Spleen (tissue), 11 donors: ENCODE measurements around the gene SLC7A5. TPM values are rescaled to one million over a fixed set of nuclear protein-coding genes. Genes with fewer than 3 reads are reported as not detected.
"Not testable (repeated sequence)": the region's sequence is repeated elsewhere in the genome, so short reads cannot be mapped to it uniquely, and the experiment has no call there.

Experiments used
- DNase-seq: peaks from one replicate; pipeline ENCODE4 v3.0.0-alpha.2; 2020
- H3K27ac ChIP-seq, 8 donors: fragments of 200-600 bp; sonication (generic) in 7 of 8; 1 replicate in 4 of 8; 2 replicates in 4 of 8; pipeline versions ENCODE4 v1.5.0 to v1.8.0; 2016 to 2021; ENCODE audit warnings: inconsistent platforms in 4 of 8, mild to moderate bottlenecking in 4 of 8, moderate library complexity in 1 of 8
- H3K27me3 ChIP-seq, 7 donors: fragments of 200-600 bp; sonication (generic) in 6 of 7; replicated peaks in 1 of 7; 1 replicate in 4 of 7; 2 replicates in 3 of 7; pipeline versions ENCODE4 v1.5.0 to v1.8.0; 2016 to 2021; ENCODE audit warnings: inconsistent platforms in 3 of 7, mild to moderate bottlenecking in 1 of 7
- H3K36me3 ChIP-seq, 6 donors: fragments of 200-600 bp; sonication (generic) in 5 of 6; 1 replicate in 4 of 6; 2 replicates in 2 of 6; pipeline versions ENCODE4 v1.5.0 to v1.8.0; 2016 to 2021; ENCODE audit warnings: inconsistent platforms in 2 of 6
- H3K4me1 ChIP-seq, 6 donors: fragments of 200-600 bp; sonication (generic) in 5 of 6; 1 replicate in 3 of 6; 2 replicates in 3 of 6; pipeline versions ENCODE4 v1.5.0 to v1.8.0; 2016 to 2021; ENCODE audit warnings: inconsistent platforms in 3 of 6
- H3K4me3 ChIP-seq, 8 donors: fragments of 200-600 bp; sonication (generic) in 7 of 8; 1 replicate in 4 of 8; 2 replicates in 4 of 8; pipeline versions ENCODE4 v1.5.0 to v1.8.0; 2016 to 2021; ENCODE audit warnings: inconsistent platforms in 4 of 8, mild to moderate bottlenecking in 4 of 8, moderate library complexity in 2 of 8
- H3K9me3 ChIP-seq, 8 donors: fragments of 200-600 bp; sonication (generic) in 7 of 8; 1 replicate in 4 of 8; 2 replicates in 4 of 8; pipeline versions ENCODE4 v1.5.0 to v1.8.0; 2016 to 2021; ENCODE audit warnings: inconsistent platforms in 4 of 8
- CTCF ChIP-seq, 11 experiments: fragments of 200-600 bp in 7 of 11; fragments of 450-650 bp in 4 of 11; sonication (generic) in 4 of 11; IDR thresholded peaks in 8 of 11; conservative IDR thresholded peaks in 3 of 11; 1 replicate in 7 of 11; 2 replicates in 4 of 11; pipeline versions ENCODE4 v1.4.0 to v1.8.0; 2016 to 2021; ENCODE audit warnings: antibody characterized with exemption in 11 of 11, inconsistent platforms in 4 of 11, mild to moderate bottlenecking in 1 of 11
- POLR2A ChIP-seq, 3 donors: fragments of 450-650 bp; IDR thresholded peaks; one replicate each; pipeline ENCODE4 v1.5.1; 2017; ENCODE audit warnings: antibody characterized with exemption in 3 of 3, mild to moderate bottlenecking in 1 of 3
- POLR2AphosphoS5 ChIP-seq, 3 donors: sonication (generic); formaldehyde crosslinking; IDR thresholded peaks; one replicate each; pipeline ENCODE4 v1.5.1; 2017; ENCODE audit warnings: antibody characterized with exemption in 3 of 3
- WGBS, 5 donors: extraction: QIAGEN DNeasy Blood & Tissue Kit in 3 of 5; methylation state at CpG; one replicate each; pipeline versions ENCODE4 v1.1.5 to v1.1.7; 2013 to 2018; 5-methylcytosine and 5-hydroxymethylcytosine counted together
- intact Hi-C: fragments of 100-400 bp; cut with DNase I; formaldehyde crosslinking; loops from one replicate; pipeline ENCODE4 v1.15.0; 2023; ENCODE audit warnings: low total_unique reads
- polyA plus RNA-seq, 3 donors: library from polyadenylated mRNA; stranded (reverse); fragments of 200-250 nt; gene quantifications; one replicate each; pipeline ENCODE4 v1.2.1, GENCODE V29; 2013
- total RNA-seq, 7 donors: library from RNA; depleted of rRNA in 3 of 7; stranded (reverse); fragments of >200 nt in 3 of 7; fragmentation: NEBNext Ultra II Directional in 4 of 7; extraction: Animal tissue kit (Norgen Biotek cat#: 25700) in 4 of 7; gene quantifications; one replicate each; pipeline versions ENCODE4 v1.1.0 to v1.2.1, GENCODE V29; 2016 to 2021
- donor health status: healthy with polysubstance abuse.
- donor health status: DM: no; HTN: no; CAD: no; lungs with moderate emphysema.
- donor health status: DM: no; HTN: no; CAD: no.
- donor health status: Bipolar disorder and iron deficiency.
- donor health status: healthy.
- donor health status: DM: no; HTN: no; CAD: no.
- donor health status: DM: yes; HTN: yes; CAD: no.

SLC7A5 gene
- total and polyA plus RNA-seq, 10 donors, result 2.5 to 30.6 (median 17.0) TPM

GRCh38 chr16:87829622-87829980, 39.7 kb downstream of the SLC7A5 start:
- H3K27me3 ChIP-seq, result peaks cover 0 to 11% (median 0%) of the 10 kb centered on the region in 7 donors
- no peak for DNase-seq
- no peak for TF ChIP-seq CTCF (IDR thresholded peaks at IDR 0.05 in 8 of 11, conservative IDR thresholded peaks at IDR 0.05 in 3 of 11)
- intact Hi-C loops, result no loop called here
- H3K4me3 ChIP-seq, result no peak overlapping the region
- no peaks in the 10 kb centered on the region for H3K9me3 ChIP-seq
- no peak overlapping the region for H3K27ac ChIP-seq
- peaks cover 0 to 53% (median 7%) of the 10 kb centered on the region in 6 donors for H3K36me3 ChIP-seq
- 82 to 95% (median 90%) methylated on average over 13 of the region's 13 CpGs for WGBS, 5 donors
- peaks cover 0 to 13% (median 0%) of the 10 kb centered on the region in 6 donors for H3K4me1 ChIP-seq

- TF ChIP-seq CTCF (IDR thresholded peaks at IDR 0.05 in 8 of 11, conservative IDR thresholded peaks at IDR 0.05 in 3 of 11) (no peak), POLR2A (IDR thresholded peaks at IDR 0.05) (no peak), POLR2AphosphoS5 (IDR thresholded peaks at IDR 0.05) (no peak)
- Histone ChIP-seq H3K36me3 (peaks cover 0 to 47% (median 5%) of the 10 kb centered on the region in 6 donors), H3K4me3 (no peak overlapping the region), H3K27ac (no peak overlapping the region), H3K4me1 (peaks cover 0 to 13% (median 0%) of the 10 kb centered on the region in 6 donors), H3K9me3 (no peaks in the 10 kb centered on the region), H3K27me3 (peaks cover 0 to 17% (median 0%) of the 10 kb centered on the region in 7 donors)
- intact Hi-C loops, result no loop called here
- no peak for DNase-seq
- 84 to 90% (median 85%) methylated on average over 12 to 16 of the region's 16 CpGs for WGBS, 5 donors
Observed at GRCh38 chr16:87828907-87829621, 40.2 kb downstream of the SLC7A5 start.

GRCh38 chr16:87828071-87828906, 41.0 kb downstream of the SLC7A5 start:
- Histone ChIP-seq H3K27ac (no peak overlapping the region), H3K4me1 (peaks cover 0 to 6% (median 0%) of the 10 kb centered on the region in 6 donors), H3K9me3 (no peaks in the 10 kb centered on the region), H3K27me3 (peaks cover 0 to 19% (median 0%) of the 10 kb centered on the region in 7 donors), H3K36me3 (peaks cover 0 to 39% (median 5%) of the 10 kb centered on the region in 6 donors), H3K4me3 (no peak overlapping the region)
- TF ChIP-seq POLR2AphosphoS5 (IDR thresholded peaks at IDR 0.05) (peak in 2 of 3 donors; percentile 30 to 54), CTCF (IDR thresholded peaks at IDR 0.05 in 8 of 11, conservative IDR thresholded peaks at IDR 0.05 in 3 of 11) (no peak)
- DNase-seq, result no peak
- intact Hi-C loops, result no loop called here
- 79 to 89% (median 81%) methylated on average over 9 to 20 of the region's 20 CpGs for WGBS, 5 donors

- H3K27ac ChIP-seq, H3K4me3 ChIP-seq, H3K4me1 ChIP-seq, H3K9me3 ChIP-seq, DNase-seq, intact Hi-C loops: not testable (repeated sequence)
- WGBS, 5 donors, result 77 to 93% (median 89%) methylated on average over 7 of the region's 7 CpGs
- Histone ChIP-seq H3K27me3 (peaks cover 0 to 19% (median 0%) of the 10 kb centered on the region in 7 donors), H3K36me3 (peaks cover 0 to 32% (median 5%) of the 10 kb centered on the region in 6 donors)
Observed at GRCh38 chr16:87827588-87827915, 41.8 kb downstream of the SLC7A5 start.
